Fibroblast of peridontal ligament (primary cell): ENCODE results near the gene L1CAM.

Experiments used
- DNase-seq: peaks from one replicate; pipeline ENCODE4 v3.0.0-alpha.2; 2010; ENCODE audit errors: extremely low read depth

L1CAM gene

GRCh38 chrX:153903991-153904957, 18.3 kb upstream of the L1CAM start, which contains the start of gene AVPR2:
Gene AVPR2, plus strand, starts transcription at chrX:153904673. Its CDS starts 473 bp downstream, at chrX:153905146.
- DNase-seq, result no peak

- no peak for DNase-seq
Measured at GRCh38 chrX:153903238-153903980, 17.4 kb upstream of the L1CAM start.

DNA sequence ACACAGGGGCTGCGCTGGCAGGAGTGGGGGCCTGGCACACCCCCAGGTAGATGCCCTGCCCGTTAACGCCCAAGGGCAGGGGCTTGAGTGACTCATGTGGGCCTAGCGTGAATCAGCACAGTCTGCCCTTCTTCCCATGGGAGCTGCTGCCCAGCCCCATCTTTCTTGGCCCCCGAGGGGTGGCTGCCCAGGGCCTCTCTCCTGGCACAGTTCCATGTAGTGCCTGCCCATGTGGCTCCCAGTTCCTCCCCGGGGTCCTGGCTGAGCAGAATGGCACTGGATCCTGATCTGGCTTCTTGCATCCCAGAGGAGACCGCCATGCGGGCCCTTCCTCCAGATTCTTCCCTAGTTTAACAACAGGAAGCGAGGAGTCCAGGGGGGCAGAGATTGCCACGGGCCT, 16.4 kb upstream of the L1CAM start:
- DNase-seq, result no peak

DNA sequence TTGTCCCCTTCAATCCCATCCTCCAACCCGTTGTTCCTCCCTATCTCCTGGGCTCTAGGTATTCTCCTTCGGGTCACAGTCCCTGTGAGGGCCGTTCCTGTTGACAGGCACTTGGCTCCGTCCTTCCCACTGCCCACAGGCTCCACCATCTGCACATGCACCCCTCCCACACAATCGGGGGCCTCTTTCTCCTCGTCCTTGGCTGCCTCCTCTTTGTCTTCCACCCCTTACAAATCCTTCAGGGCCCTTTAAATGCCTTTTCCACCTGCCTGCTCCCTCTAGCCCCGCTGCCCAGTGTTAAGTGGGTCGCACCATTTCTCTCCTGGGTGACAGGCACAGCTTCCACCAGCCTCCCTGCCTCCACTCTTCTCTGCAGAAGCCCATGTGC, 15.8 kb upstream of the L1CAM start:
- DNase-seq, result no peak

DNA sequence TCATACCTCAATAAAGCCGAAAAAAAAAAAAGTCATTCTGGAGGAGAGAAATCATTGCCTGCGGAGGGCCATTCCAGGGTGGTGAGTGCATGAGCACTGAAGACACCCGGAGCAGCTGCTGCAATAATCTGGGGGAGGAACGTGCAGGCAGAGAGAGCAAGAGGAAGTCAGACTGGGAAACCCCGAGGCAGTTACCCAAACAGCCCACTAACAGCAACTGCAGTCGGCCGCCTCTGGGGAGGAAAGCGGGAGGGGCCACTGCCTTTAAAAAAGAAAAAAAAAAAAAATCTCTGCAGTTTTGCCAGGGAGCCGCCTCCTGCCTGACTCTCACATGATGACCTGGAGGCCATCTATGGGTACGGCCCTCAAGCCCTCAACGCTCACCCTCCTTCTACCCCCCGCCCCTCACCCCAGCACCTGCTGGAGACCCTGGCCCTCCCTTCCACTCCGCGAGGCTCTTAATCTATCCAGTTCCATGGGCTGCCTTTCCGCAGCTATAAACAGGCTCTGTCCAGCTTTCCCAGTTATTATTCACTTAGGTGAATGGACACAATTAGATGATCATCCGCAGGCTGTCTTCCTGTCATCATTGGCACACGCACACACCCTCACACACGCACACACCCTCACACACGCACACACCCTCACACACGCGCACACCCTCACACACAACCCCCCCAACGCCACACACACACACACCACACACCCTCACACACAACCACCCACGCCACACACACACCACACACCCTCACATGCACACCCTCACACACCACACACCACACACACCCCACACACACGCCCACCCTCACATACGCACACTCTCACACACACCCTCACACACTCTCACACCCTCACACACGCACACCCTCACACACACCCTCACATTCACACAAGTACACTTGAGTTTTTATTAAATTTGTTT, 15.1 kb upstream of the L1CAM start:
- DNase-seq, result peak; percentile 75

- no peak for DNase-seq
Measured at GRCh38 chrX:153897899-153898298, 11.9 kb upstream of the L1CAM start.

DNA sequence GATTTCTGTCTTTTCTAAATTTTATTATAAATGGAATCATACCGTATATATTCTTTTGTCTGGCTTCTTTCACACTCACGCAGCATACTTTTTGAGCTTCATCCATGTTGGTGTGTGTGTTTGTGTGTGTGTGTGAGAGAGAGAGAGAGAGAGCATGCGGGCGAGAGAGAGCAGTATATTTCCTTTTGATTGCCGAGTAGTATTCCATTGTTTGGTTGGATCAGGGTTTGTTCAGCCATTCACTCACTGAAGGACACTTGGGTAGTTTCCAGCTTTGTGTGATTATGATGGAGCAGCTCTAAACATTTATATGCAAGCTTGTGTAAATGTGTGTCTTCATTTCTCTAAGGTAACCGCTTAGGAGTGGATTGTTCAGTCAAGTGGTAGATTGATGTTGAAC, 3.1 kb upstream of the L1CAM start:
- no peak for DNase-seq

DNA sequence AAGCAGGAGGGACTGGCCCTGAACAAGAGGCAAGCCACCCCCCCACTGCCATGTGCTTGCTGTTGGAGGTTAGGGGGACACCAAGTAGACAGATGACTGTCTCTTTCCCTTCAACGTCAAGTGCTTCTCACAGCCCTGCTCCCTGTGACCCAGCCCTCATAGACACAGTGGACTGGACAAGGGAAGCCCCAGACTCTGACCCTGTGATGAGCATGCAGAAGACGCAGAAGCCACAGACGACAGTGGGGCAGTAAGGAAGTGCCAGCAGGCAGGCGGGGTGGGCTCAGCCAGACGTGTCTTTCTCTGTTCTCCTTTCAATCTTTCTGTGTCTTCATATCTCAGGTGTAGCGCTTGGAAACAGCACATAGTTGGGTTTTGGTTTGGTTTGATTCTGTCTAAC, 2.4 kb upstream of the L1CAM start:
- DNase-seq, result no peak

GRCh38 chrX:153887385-153887784, 1.4 kb upstream of the L1CAM start:
- DNase-seq, result no peak

DNA sequence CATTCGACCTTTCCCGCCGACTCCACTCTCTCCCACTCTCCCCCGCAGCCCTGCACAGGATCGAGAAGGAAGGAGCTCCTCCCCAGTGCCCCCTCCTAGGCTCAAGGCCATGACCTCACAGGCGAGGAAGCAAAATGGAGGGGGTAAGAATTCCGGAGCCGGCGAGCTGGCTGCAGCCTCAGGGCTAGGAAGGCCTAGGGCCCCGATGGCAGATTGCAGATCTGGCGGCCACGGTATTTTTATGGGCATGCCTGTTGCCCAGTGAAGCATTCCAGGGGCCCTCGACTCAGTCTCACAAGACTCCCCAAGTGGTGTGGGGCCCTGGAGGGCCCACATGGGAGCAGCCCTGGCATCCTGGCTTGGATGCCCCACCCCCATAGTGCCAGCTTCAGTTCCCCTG, 942 bp upstream of the L1CAM start:
- no peak for DNase-seq

GRCh38 chrX:153885208-153885787, 675 bp downstream of the L1CAM start:
- DNase-seq, result no peak

DNA sequence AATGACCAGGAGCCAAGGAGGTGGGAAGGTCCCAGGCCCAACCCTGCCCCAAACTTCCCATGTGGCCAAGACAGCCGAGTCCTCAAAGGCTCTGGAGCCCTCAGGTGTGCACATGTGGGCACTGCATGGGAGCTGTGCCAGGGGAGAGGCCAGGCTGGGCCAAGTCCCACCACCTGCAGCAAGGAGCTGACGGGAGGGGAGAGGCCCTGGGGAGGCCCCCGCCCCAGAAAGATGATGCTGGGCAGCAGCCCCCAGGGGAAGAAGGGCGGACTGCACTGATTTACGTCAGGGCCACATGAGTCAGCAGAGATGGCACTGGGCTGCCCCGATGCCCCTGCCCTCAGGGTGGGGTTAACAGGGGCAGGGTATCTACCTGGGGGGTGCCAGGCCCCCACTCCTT, 1.4 kb downstream of the L1CAM start:
- DNase-seq, result no peak

DNA sequence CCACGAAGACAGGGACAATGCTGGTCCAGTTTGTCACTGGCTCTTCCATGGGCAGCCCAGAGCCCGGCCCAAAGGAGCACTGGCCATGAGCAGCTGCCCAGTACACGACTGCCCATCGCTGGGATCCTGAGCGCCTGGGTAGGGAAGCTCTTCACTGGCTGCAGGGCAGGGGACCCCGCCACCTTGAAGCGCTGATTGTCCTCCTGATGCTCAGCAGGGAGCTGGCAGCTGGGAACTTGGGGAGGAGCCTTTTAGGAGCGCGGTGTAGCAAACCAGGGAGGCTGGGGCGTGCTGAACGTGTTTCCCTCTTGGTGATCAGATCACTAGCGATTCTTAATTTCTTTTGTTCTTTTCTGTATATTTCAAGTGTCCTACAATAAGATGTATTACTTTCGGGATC, 1.8 kb downstream of the L1CAM start:
- no peak for DNase-seq

GRCh38 chrX:153883163-153883843, 2.7 kb downstream of the L1CAM start:
- no peak for DNase-seq

DNA sequence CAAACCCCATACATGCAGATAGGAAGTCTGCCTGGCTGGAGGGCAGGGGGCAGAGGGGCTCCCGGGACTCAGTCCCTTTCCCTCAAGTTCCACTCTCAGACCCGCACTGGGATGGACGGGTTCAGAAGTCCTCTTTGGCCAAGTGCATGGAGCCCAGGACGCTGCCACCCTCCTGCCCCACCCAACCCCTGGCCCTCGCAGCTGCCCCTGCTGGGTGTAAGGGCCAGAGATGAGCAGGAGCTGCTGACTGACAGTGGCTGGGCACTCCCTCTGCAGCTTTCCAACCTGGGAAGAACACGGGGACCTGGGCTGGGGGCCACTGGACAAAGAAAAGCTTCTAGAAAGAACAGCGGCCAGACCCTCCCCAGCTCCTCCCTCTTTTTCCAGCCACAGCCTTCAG, 3.4 kb downstream of the L1CAM start:
- no peak for DNase-seq

DNA sequence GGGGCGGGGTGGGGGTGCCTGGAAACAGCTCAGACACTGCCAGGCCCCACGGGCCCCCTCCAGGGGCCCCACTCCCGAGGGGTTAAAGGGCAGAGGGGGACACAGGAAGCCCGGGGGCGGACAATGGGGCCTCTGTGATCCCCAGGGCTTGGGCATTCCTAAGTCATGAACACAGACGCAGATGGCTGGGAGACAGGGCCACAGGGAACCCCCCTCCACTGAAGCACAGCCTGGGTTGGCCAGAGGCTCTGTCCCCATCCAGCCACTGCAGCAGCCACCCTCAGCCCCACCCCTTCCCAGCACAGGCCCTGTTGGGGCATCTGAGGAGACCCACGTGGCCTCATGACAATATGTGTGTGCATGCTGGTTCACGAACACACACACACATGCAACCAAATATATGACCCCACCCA, 3.9 kb downstream of the L1CAM start:
- DNase-seq, result no peak

- no peak for DNase-seq
Measured at GRCh38 chrX:153881281-153881680, 4.7 kb downstream of the L1CAM start.

- no peak for DNase-seq
Measured at GRCh38 chrX:153880440-153880815, 5.5 kb downstream of the L1CAM start.

DNA sequence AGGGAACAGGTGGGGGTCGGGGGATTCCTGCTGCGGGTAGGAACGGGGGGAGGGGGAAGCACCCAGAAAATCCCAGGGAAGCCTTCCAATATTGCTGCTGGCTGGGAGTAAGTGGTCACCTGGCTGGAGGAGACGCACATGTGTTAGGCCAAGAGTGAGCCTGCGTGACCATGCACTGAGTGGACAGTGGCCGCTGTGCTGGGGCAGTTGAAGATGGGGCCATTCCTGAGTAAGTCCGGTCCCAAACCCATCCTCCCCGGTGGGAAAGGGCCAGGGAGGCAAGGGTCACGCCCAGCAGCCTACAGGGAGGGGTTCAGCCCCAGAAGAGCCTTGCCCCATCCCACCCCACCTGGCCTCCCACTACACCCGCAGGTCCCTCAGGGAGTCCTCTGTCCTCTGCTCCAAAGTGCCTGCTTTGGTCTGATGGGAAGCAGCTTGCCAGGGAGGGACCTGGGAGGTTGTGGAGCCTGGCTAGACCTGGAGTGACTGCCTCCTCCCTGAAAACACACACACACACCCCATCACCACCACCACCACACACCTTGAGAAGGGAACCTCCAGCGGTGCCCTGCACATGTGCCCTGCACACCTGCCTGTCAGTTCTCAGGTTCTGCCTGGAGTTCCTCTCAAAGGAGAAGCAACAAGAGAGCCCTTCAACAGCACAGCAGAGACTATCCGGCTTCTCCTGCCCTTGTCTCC, 6.1 kb downstream of the L1CAM start:
- no peak for DNase-seq

- DNase-seq, result no peak
Measured at GRCh38 chrX:153878969-153879653, 6.9 kb downstream of the L1CAM start.
